Activated T-cell treated with anti-CD3 and anti-CD28 coated beads, Interleukin-2, amount 50 U/mL, for 4 hours (primary cell): ENCODE results near the gene TPRN. TPM values are rescaled to one million over a fixed set of nuclear protein-coding genes. Genes with fewer than 3 reads are reported as not detected.
A peak's percentile ranks its signal among the peaks of the same experiment; 100 is the strongest.

Experiments
- ATAC-seq, 2 donors: fragments of 200-7000 bp; cut with Tn5 transposase; one replicate each; pipeline ENCODE4 v1.10.0; 2021
- DNase-seq: peaks from one replicate; pipeline ENCODE4 v3.0.0-alpha.2; 2020
- H3K27me3 Mint-ChIP-seq: one replicate; pipeline ENCODE4 v1.8.0; 2021; ENCODE audit warnings: low read depth, mixed read lengths
- H3K36me3 Mint-ChIP-seq: one replicate; pipeline ENCODE4 v1.8.0; 2022; ENCODE audit warnings: mixed read lengths; ENCODE audit not compliant: insufficient read depth
- H3K4me1 Mint-ChIP-seq: one replicate; pipeline ENCODE4 v1.8.0; 2021; ENCODE audit warnings: low read depth, mixed read lengths
- H3K4me3 Mint-ChIP-seq: one replicate; pipeline ENCODE4 v1.8.0; 2021; ENCODE audit warnings: mild to moderate bottlenecking, moderate library complexity, mixed read lengths
- H3K9me3 Mint-ChIP-seq: one replicate; pipeline ENCODE4 v1.8.0; 2021; ENCODE audit warnings: mixed read lengths
- total RNA-seq, 3 donors: library from RNA; stranded (reverse); gene quantifications; one replicate each; pipeline ENCODE4 v1.2.1, GENCODE V29; 2021

The TPRN gene
- total RNA-seq, 3 donors from 2014 or later = 15.4 to 15.6 (median 15.5) TPM

DNA sequence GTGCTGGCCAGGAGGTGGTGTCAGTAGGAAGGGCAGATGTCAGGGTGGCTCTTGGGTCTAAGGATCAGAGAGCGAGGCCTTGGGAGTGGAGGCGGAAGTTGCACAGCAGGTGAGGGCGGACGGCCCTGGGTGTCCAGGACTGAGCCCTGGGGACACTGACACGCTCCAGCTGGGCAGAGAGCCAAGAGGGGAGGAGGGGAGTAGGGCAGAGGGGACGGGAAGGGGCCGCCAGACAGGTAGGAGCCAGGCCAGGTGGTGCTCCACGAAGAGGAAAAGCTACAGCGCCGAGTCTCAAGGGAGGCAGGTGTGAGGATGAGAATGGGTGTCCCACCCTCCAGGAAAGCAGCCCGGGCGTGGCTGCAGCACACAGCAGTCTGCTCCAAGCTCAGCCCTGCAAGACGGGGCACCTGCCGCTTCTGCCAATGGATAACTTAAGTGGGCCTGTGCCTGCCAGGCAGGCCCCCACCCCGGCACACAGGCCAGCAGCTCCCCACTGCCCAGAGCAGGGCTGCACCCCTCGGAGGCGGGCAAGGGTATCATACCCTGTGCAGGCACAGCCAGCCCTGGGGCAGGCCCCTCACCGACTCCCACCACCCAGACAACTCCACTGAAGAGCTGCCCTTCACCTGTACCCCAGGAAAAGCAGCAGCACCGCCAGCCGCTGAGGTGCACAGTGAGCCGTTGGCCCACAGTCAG lies 4.9 kb downstream of the TPRN start:
- ATAC-seq (no peak), DNase-seq (no peak)
- H3K27me3 Mint-ChIP-seq = no peaks in the 10 kb centered on the region
- no peak overlapping the region for H3K4me3 Mint-ChIP-seq
- no peaks in the 10 kb centered on the region for H3K9me3 Mint-ChIP-seq
- H3K36me3 Mint-ChIP-seq = peaks cover 2% of the 10 kb centered on the region
- H3K4me1 Mint-ChIP-seq = peaks cover 4% of the 10 kb centered on the region

DNA sequence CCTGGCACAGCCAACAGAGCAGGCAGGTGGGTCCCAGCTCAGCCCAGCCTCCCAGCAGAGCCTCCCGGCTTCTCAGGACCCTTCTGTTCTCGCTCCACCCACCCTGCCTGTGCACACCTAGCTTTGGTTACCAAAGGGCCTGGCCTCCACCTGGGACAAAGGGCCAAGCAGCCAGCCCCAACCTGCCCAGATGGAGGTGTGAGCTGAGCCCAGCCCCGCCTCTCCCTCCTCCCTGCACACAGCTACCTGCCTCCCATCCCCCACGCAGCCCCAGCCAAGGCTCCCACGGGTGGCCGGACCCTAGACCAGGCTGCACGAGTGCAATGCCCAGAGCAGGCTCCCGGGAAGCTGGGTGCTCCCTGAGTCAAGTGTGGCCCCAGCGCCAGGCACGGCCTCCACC lies 5.6 kb downstream of the TPRN start:
- ATAC-seq (no peak), DNase-seq (no peak)
- Mint-ChIP-seq H3K27me3 (no peaks in the 10 kb centered on the region), H3K36me3 (peaks cover 2% of the 10 kb centered on the region), H3K9me3 (no peaks in the 10 kb centered on the region), H3K4me1 (peaks cover 7% of the 10 kb centered on the region), H3K4me3 (no peak overlapping the region)

DNA sequence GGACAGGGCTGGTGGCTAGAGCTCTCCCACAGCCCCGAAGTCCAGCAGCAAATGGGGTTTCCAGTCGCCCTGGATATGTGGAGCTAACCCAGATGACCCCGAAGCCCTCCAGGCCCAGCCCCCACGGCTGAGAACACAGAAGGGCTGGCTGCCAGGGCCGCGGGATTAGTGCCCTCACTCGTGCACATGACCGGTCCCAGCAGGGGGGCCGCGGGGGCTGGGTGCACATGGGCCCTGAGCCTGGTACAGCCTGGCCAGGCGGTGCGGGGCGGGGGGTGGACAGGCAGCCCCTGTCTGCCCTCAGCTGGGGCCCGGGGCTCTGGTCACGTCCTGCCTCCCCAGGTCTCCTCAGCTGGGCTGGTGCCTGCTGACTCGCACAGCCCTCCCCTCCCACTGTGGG lies 6.2 kb downstream of the TPRN start:
- Mint-ChIP-seq H3K4me1 (peaks cover 10% of the 10 kb centered on the region), H3K36me3 (peaks cover 2% of the 10 kb centered on the region)

DNA sequence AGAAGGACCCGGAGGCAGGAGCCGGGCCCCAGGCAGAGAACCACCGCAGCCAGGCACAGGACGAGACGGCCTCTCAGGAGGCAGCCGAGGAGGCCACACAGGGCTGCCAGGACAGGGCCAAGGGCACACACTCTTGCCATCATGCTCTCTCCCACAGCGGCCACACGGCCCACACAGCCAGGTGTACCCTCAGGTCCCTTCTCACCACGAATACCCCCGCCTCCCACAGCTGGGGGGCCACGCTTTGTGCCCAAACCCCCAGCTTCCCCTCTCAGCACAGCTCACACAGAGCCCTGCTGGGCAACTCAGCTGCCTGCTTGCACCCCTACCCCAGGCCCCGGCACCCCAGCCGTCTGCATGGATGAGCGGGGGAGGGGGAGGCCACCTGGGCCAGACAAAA lies 6.8 kb downstream of the TPRN start:
- no peaks in the 10 kb centered on the region for H3K9me3 Mint-ChIP-seq
- H3K27me3 Mint-ChIP-seq = no peaks in the 10 kb centered on the region
- no peak for ATAC-seq
- peaks cover 14% of the 10 kb centered on the region for H3K4me1 Mint-ChIP-seq
- H3K36me3 Mint-ChIP-seq = peaks cover 4% of the 10 kb centered on the region
- no peak overlapping the region for H3K4me3 Mint-ChIP-seq
- DNase-seq = no peak

More for the DNA sequence above, 6.2 kb downstream of the TPRN start:
- no peaks in the 10 kb centered on the region for H3K9me3 Mint-ChIP-seq
- no peak overlapping the region for H3K4me3 Mint-ChIP-seq
- ATAC-seq = no peak
- H3K27me3 Mint-ChIP-seq = no peaks in the 10 kb centered on the region
- no peak for DNase-seq

- ATAC-seq (no peak), DNase-seq (no peak)
- Mint-ChIP-seq H3K4me1 (peaks cover 15% of the 10 kb centered on the region), H3K36me3 (peaks cover 4% of the 10 kb centered on the region), H3K4me3 (no peak overlapping the region), H3K27me3 (no peaks in the 10 kb centered on the region), H3K9me3 (no peaks in the 10 kb centered on the region)
Measured at GRCh38 chr9:137192859-137193258, 7.7 kb downstream of the TPRN start.

- H3K4me1 Mint-ChIP-seq = peaks cover 18% of the 10 kb centered on the region
- no peaks in the 10 kb centered on the region for H3K27me3 Mint-ChIP-seq
- no peak overlapping the region for H3K4me3 Mint-ChIP-seq
- ATAC-seq (no peak), DNase-seq (no peak)
- peaks cover 4% of the 10 kb centered on the region for H3K36me3 Mint-ChIP-seq
- no peaks in the 10 kb centered on the region for H3K9me3 Mint-ChIP-seq
Measured at GRCh38 chr9:137192448-137192780, 8.1 kb downstream of the TPRN start.

GRCh38 chr9:137191691-137192447 lies 8.7 kb downstream of the TPRN start:
- Mint-ChIP-seq H3K36me3 (peaks cover 4% of the 10 kb centered on the region), H3K9me3 (no peaks in the 10 kb centered on the region), H3K4me1 (peaks cover 23% of the 10 kb centered on the region), H3K27me3 (no peaks in the 10 kb centered on the region), H3K4me3 (no peak overlapping the region)
- DNase-seq (no peak), ATAC-seq (no peak)

- Mint-ChIP-seq H3K4me3 (peak overlapping the region; percentile 69), H3K36me3 (peaks cover 4% of the 10 kb centered on the region), H3K4me1 (peaks cover 29% of the 10 kb centered on the region), H3K27me3 (no peaks in the 10 kb centered on the region), H3K9me3 (no peaks in the 10 kb centered on the region)
- ATAC-seq (no peak), DNase-seq (no peak)
Measured at GRCh38 chr9:137191245-137191644, 9.3 kb downstream of the TPRN start.

- peaks cover 31% of the 10 kb centered on the region for H3K4me1 Mint-ChIP-seq
- H3K4me3 Mint-ChIP-seq = peak overlapping the region; percentile 96
- ATAC-seq (no peak), DNase-seq (no peak)
- H3K27me3 Mint-ChIP-seq = no peaks in the 10 kb centered on the region
- peaks cover 4% of the 10 kb centered on the region for H3K36me3 Mint-ChIP-seq
- H3K9me3 Mint-ChIP-seq = no peaks in the 10 kb centered on the region
Measured at GRCh38 chr9:137190315-137190856, 10.2 kb downstream of the TPRN start.

DNA sequence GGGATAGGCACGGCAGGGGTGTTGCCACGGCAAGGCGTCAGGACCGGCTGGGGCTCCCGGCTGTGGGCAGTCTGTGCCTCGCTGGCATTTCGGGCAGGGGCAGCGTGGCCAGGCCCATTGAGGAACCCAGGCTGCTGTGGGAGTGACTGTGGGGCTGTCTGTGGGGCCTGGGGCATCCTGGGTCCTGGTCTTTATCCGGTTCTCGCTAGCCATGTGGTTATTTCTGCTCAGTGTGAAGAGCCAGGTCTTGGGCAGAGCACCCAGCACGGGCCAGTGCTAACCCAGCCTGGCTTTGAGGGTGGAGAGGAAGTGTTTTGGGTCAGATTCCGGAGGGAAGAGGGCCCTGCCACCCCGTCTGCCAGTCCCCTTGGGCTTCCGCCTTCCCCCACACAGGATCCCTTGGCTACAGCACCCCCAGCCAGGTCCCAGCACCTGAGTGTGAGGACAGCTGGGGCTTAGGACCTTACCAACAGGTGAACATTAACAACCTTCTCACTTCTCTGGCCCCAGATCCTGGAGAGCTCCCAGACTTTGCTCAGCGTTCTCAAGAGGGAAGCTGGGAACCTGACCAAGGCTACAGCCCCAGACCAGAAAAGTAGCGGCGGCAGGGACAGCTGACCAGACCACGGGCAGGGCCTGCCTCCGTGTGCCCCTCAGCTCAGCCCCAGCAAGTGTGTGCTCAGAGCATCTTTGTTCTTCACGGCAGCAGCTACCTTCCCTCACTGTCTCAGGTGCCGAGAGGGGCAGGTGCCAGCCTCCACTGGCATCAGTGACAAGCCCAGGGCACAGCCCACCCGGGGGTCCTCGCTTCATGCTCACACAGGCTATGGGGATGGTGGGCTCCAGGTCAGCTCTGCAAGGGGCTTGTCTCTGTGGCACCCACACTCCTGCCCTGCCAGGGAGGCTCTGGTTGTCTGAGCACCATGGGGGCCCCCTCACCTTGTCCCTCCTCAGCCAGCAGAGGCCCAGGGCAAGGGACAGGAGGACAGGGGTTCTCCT lies 10.9 kb downstream of the TPRN start:
- Mint-ChIP-seq H3K27me3 (no peaks in the 10 kb centered on the region), H3K4me3 (peak overlapping the region; percentile 96), H3K9me3 (no peaks in the 10 kb centered on the region), H3K36me3 (peaks cover 4% of the 10 kb centered on the region), H3K4me1 (peaks cover 31% of the 10 kb centered on the region)
- no peak for DNase-seq
- no peak for ATAC-seq

- H3K27me3 Mint-ChIP-seq = no peaks in the 10 kb centered on the region
- DNase-seq (peak; percentile 92), ATAC-seq (peak; percentile 83)
- peaks cover 36% of the 10 kb centered on the region for H3K4me1 Mint-ChIP-seq
- H3K36me3 Mint-ChIP-seq = peaks cover 5% of the 10 kb centered on the region
- no peaks in the 10 kb centered on the region for H3K9me3 Mint-ChIP-seq
- peak within 1 kb of the TSS; percentile 96 for H3K4me3 Mint-ChIP-seq
Measured at GRCh38 chr9:137188490-137189296, 11.8 kb downstream of the TPRN start, which contains the start of the genes ANAPC2 and SSNA1. ANAPC2 (minus strand) TSS chr9:137188560; CDS start chr9:137188532, 28 bp downstream. SSNA1 (plus strand) TSS chr9:137188676; CDS start chr9:137188727, 51 bp downstream.

DNA sequence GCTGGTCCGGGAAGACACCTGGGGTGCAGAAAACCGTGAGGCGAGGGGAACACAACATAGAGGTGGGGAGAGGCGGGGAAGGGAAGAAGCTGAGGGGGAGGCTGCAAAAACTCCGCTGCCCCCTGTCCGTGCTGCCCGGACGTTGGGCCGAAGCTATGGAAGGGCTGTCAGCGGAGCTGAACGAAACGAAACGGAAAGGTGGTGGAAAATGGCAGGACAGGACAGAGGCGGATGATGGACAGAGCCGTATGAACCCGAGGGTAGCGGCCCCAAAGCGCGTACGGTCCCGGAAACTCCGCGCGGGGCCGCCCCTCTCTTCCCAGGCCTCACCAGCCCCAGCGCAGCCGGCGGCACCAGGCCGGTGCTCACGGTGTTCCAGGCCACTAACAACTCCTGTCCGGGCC lies 12.5 kb downstream of the TPRN start:
- Mint-ChIP-seq H3K4me1 (peaks cover 36% of the 10 kb centered on the region), H3K9me3 (no peaks in the 10 kb centered on the region), H3K27me3 (no peaks in the 10 kb centered on the region), H3K4me3 (peak overlapping the region; percentile 90), H3K36me3 (peaks cover 12% of the 10 kb centered on the region)
- DNase-seq = no peak
- peak; percentile 12 to 16 for ATAC-seq

- DNase-seq = no peak
- H3K36me3 Mint-ChIP-seq = peaks cover 12% of the 10 kb centered on the region
- peak overlapping the region; percentile 90 for H3K4me3 Mint-ChIP-seq
- H3K27me3 Mint-ChIP-seq = no peaks in the 10 kb centered on the region
- peaks cover 36% of the 10 kb centered on the region for H3K4me1 Mint-ChIP-seq
- H3K9me3 Mint-ChIP-seq = no peaks in the 10 kb centered on the region
- no peak for ATAC-seq
Measured at GRCh38 chr9:137187386-137187785, 13.2 kb downstream of the TPRN start.
